Measurements from ENCODE around the gene DMXL2. TPM values are rescaled to one million over a fixed set of nuclear protein-coding genes. Genes with fewer than 3 reads are reported as not detected.

DMXL2 gene
- total RNA-seq, 1 donor from 2014 or later: 23.6 TPM

DNA sequence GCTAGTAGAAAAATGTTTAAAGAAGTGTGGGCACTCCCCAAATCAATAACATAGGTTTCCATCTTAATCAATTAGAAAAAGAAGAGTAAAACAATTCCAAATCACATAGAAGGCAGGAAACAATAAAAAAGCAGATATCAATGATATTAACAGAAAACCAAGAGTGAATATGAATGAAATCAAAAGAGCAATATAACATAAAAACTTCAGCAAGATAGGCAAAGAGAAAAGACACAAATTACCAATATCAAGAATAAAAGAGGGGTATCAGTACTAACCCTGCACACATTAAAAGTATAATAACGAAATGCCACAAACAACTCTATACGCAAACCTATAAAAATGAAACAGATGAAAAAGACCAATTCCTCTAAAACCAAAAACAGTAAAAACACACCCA, 19.6 kb downstream of the DMXL2 start:
- intact Hi-C loops (cut with DNase I): no loop called here
- no peak for DNase-seq (ENCODE audit: extremely low spot score in 2 of 2)
- no peak overlapping the region for H3K27ac ChIP-seq

DNA sequence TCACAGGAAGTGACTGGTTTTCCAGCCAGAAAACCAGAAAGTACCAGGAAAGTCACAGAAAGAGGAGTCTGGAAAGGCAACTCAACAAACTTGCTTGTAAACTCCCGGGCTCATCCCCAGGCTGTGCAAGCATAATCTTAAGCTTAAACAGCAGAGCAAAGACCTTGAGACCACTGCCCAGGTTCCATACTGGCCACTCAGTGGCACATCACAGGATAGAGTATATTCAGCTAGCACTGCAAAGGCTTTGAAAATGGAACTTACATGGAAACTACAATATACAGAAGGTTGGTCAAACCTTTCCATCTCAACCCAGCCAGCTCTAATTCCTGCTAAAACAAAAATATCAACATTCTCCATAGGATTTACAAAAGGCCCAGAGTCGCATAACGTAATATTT, 20.1 kb downstream of the DMXL2 start:
- intact Hi-C loops (cut with DNase I): no loop called here

More for the DNA sequence above, 19.6 kb downstream of the DMXL2 start:
- no peaks in the 10 kb centered on the region for H3K4me1 ChIP-seq
- no peaks in the 10 kb centered on the region for H3K36me3 ChIP-seq
- H3K9me3 ChIP-seq: no peaks in the 10 kb centered on the region
- H3K4me3 ChIP-seq: no peak overlapping the region
- no peak for TF ChIP-seq POLR2A (IDR thresholded peaks at IDR 0.05)
- TF ChIP-seq, protein P1, sequence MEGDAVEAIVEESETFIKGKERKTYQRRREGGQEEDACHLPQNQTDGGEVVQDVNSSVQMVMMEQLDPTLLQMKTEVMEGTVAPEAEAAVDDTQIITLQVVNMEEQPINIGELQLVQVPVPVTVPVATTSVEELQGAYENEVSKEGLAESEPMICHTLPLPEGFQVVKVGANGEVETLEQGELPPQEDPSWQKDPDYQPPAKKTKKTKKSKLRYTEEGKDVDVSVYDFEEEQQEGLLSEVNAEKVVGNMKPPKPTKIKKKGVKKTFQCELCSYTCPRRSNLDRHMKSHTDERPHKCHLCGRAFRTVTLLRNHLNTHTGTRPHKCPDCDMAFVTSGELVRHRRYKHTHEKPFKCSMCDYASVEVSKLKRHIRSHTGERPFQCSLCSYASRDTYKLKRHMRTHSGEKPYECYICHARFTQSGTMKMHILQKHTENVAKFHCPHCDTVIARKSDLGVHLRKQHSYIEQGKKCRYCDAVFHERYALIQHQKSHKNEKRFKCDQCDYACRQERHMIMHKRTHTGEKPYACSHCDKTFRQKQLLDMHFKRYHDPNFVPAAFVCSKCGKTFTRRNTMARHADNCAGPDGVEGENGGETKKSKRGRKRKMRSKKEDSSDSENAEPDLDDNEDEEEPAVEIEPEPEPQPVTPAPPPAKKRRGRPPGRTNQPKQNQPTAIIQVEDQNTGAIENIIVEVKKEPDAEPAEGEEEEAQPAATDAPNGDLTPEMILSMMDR (IDR thresholded peaks at IDR 0.05): no peak
- TF ChIP-seq POLR2AphosphoS5 (IDR thresholded peaks at IDR 0.05; ENCODE audit: insufficient read depth in 1 of 2, low read depth in 1 of 2): no peak
- no peaks in the 10 kb centered on the region for H3K27me3 ChIP-seq

DNA sequence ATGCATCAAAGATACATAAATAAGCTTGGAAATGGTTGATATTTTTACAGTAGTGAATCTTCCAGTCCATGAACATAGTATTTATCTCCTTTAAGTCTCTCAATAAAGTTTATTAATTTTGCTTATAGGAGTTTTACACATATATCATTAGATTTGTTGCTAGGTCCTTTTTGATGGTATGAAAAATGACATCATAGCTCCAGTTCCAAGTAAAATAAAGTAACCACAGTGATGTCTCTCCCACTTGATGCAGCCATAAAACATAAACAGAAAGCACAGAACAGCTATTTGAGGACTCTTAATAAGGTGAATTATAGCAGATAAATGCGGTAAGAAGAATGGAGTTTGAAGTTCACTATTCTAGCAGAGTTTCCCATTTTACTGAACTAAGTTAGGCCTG, 20.8 kb downstream of the DMXL2 start:
- H3K4me1 ChIP-seq: no peaks in the 10 kb centered on the region
- no peak for DNase-seq (ENCODE audit: extremely low spot score in 2 of 2)
- no peak overlapping the region for H3K27ac ChIP-seq
- H3K9me3 ChIP-seq: no peaks in the 10 kb centered on the region
- H3K27me3 ChIP-seq: no peaks in the 10 kb centered on the region
- H3K36me3 ChIP-seq: no peaks in the 10 kb centered on the region
- no peak overlapping the region for H3K4me3 ChIP-seq
- TF ChIP-seq, protein P1 (IDR thresholded peaks at IDR 0.05): no peak
- no peak for TF ChIP-seq POLR2AphosphoS5 (IDR thresholded peaks at IDR 0.05; ENCODE audit: insufficient read depth in 1 of 2, low read depth in 1 of 2)
- TF ChIP-seq POLR2A (IDR thresholded peaks at IDR 0.05): no peak
- intact Hi-C loops (cut with DNase I): no loop called here

More for the DNA sequence above, 20.1 kb downstream of the DMXL2 start:
- Histone ChIP-seq H3K36me3 (no peaks in the 10 kb centered on the region), H3K9me3 (no peaks in the 10 kb centered on the region), H3K4me3 (no peak overlapping the region), H3K4me1 (no peaks in the 10 kb centered on the region), H3K27ac (no peak overlapping the region), H3K27me3 (no peaks in the 10 kb centered on the region)
- TF ChIP-seq, protein P1 (IDR thresholded peaks at IDR 0.05): no peak
- TF ChIP-seq POLR2A (IDR thresholded peaks at IDR 0.05) (no peak), POLR2AphosphoS5 (IDR thresholded peaks at IDR 0.05; ENCODE audit: insufficient read depth in 1 of 2, low read depth in 1 of 2) (no peak)
- DNase-seq (ENCODE audit: extremely low spot score in 2 of 2): no peak

DNA sequence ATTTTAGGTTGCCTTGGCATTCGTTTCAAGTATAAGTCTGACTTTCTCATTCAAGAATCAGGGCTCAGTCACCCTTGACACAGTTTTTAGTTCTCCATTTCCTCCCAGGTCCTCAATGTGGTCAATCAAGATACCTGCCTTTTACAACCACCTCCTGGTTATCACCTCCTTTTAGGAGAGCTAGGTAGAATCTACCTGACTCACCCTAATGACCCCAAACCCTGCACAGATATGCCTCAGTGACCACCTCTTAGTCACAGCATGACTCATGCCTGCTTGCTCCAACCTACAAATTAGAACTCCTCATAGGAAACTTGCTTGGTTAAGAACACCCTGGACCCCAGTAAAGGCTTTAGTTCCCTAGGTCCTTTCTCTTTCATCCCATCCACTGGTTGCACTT, 22.5 kb downstream of the DMXL2 start:
- Histone ChIP-seq H3K4me3 (no peak overlapping the region), H3K36me3 (no peaks in the 10 kb centered on the region), H3K4me1 (no peaks in the 10 kb centered on the region), H3K27me3 (no peaks in the 10 kb centered on the region), H3K9me3 (no peaks in the 10 kb centered on the region), H3K27ac (no peak overlapping the region)
- no peak for TF ChIP-seq POLR2AphosphoS5 (IDR thresholded peaks at IDR 0.05; ENCODE audit: insufficient read depth in 1 of 2, low read depth in 1 of 2)
- TF ChIP-seq POLR2A (IDR thresholded peaks at IDR 0.05): no peak
- TF ChIP-seq, protein P1 (IDR thresholded peaks at IDR 0.05): no peak
- intact Hi-C loops (cut with DNase I): no loop called here
- no peak for DNase-seq (ENCODE audit: extremely low spot score in 2 of 2)

DNA sequence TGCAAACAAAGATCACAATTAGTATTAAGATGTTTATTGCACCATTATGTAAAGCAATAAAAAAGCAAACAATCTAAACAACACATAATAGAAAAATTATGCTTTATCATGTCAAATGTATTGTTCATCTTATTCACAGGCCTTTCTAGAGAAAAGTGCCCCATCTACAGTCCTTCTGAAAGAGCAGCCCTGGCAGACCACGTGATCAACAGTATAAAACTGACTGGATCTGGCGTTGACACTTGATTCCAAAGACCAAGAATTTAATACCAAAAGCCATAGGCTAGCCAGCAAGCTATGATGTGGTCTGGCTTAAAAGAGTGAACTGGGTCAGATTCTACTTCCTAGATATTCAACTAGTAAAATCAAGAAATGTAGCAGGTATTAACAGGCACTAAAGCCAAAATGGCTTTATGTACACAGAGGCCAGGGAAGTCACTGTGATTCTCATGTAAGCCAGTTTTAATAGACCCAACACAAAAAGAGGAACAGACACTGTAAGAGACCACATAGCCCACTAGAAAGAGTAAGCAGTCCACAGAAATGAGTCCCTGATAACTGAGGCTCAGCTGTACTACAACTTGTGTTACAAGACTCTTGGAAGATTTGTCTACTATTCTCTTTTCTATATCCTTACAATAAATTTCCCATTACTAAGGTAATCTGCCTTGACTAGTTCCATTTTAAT, 32.5 kb downstream of the DMXL2 start:
- Histone ChIP-seq H3K4me3 (no peak overlapping the region), H3K9me3 (peaks cover 4% of the 10 kb centered on the region), H3K27ac (no peak overlapping the region), H3K4me1 (no peaks in the 10 kb centered on the region), H3K27me3 (no peaks in the 10 kb centered on the region), H3K36me3 (no peaks in the 10 kb centered on the region)
- intact Hi-C loops (cut with DNase I): no loop called here
- TF ChIP-seq, protein P1 (IDR thresholded peaks at IDR 0.05): no peak
- TF ChIP-seq POLR2AphosphoS5 (IDR thresholded peaks at IDR 0.05; ENCODE audit: insufficient read depth in 1 of 2, low read depth in 1 of 2) (no peak), POLR2A (IDR thresholded peaks at IDR 0.05) (no peak)
- no peak for DNase-seq (ENCODE audit: extremely low spot score in 2 of 2)
